Amygdala (tissue), 56 donors: ENCODE data around the gene OR2S2.
A peak's percentile ranks its signal among the peaks of the same experiment; 100 is the strongest.
"Not testable (repeated sequence)": the region's sequence is repeated elsewhere in the genome, so short reads cannot be mapped to it uniquely, and the experiment has no call there.

ENCODE experiments used
- DNase-seq, 56 donors: peaks; one replicate each; lab custom pipeline; 2025; lab: John Stamatoyannopoulos, UW

OR2S2 gene

DNA sequence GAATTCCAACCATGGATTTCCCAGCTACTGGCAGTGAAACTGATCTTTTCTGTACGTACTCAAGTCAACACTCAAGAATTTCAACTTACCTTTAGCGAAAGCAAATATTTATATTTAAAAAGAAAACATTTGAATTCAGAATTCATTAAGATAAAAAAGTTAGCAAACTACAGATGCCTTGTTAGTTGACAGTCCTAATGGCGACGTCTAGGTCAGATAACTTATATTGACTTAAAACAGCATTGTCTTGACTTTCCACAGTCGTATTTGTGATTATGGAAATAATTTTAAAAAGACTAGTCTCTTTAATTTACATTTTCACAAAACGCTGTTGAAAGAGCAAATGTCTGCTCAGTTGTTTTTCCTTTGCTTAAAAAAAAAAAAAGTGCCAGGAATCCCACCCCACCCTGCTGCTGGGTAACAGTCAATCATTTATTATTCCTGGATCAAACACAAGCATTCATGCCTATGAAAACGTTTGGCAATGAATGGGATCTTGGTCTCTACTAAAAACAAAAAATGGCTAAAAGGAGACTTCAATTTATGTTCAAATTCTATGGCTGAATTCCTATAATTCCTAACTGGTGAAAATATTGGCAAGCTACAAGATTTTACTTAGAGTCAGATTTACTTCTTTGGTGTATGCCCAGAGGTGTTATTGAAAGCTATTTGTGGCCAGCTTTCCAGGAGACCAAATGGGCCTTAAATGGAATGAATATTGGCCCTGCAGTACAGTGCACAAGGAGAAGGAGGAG lies 22.0 kb downstream of the OR2S2 start:
- no peak for DNase-seq

DNA sequence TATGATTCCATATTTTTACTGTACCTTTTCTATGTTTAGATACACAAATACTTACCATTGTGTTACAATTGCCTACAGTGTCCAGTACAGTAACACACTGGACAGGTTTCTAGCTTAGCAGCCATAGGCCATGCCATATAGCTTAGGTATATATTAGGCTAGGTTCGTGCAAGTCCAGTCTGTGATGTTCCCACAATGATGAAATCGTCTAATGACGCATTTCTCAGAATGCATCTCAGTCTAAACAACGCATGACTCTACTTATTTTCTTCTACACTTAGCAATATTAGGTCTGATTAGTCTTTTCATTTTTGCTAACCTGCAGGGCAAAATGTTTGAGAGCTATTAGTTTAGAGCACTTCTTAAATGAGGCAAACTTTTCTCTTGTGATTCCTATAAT lies 22.7 kb downstream of the OR2S2 start:
- no peak for DNase-seq

DNA sequence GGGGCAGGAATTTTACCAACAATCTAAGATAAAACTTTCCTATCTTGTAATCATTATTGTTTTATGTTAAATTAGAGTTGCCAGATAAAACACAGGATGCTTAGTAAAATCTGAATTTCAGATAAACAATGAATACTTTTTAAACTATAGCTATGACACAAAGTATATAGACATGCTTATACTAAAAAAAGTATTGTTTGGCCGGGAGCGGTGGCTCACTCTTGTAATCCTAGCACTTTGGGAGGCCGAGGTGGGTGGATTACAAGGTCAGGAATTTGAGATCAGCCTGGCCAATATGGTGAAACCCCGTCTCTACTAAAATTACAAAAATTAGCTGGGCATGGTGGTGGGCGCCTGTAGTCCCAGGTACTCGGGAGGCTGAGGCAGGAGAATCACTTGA lies 23.9 kb downstream of the OR2S2 start:
- DNase-seq = not testable (repeated sequence)

DNA sequence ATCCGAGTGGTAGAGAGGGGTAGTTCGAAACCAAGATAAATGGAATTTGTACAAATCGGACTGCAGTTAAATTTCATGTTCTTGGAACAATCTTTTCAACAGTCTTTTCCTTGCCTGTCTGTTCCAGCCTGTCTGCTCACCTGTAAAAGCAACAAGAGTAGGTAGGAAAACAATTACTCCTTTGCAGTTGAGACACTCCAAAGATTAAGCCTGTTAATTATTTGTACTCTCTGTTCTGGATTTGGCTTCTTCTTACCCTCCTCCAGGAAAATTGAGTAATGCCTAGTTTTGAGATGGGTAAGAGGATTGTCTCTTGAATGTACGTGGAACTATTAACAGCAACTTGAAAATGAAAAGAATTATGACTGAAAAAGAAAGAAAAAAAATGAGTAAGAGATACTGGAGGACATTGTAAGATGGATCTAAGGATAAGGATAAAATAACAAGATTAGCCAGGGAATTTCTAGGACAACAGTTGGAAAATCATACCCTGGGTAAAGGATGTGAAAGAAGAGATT lies 24.3 kb downstream of the OR2S2 start:
- DNase-seq = no peak

DNA sequence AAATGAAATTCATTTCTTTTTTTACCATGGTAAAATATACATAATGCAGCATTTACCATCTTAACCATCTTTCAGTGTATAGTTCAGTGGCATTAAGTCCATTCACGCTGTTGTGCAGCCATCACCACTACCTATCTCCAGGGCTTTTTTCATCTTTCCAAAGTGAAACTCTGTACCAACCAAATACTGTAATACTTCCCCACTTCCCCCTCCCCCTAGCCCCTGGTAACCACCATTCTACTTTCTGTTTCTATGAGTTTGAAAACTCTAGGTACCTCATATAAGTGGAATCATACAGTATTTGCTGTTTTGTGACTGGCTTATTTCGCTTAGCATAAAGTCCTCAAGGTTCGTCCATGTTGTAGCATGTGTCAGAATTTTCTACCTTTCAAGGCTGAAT lies 25.2 kb downstream of the OR2S2 start:
- DNase-seq = no peak

DNA sequence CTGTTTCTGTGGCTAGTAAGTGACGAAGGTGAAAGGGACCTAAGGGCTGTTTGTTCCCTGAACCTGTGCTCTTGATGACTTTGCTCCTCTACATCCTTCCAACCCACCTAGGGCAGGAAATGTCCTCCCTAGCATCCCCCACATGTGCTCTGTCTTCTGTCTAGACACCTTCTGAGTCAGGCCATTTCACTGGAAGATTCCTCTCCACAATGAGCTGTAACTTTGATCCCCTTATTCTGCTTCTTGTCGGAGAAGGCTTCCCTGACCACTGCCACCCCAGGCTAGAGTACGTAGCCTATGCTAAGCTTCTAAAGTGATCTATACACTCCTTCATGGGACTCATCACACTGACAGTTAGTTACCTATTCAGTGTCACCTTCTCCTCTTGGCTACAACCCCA lies 27.0 kb downstream of the OR2S2 start:
- DNase-seq = no peak

DNA sequence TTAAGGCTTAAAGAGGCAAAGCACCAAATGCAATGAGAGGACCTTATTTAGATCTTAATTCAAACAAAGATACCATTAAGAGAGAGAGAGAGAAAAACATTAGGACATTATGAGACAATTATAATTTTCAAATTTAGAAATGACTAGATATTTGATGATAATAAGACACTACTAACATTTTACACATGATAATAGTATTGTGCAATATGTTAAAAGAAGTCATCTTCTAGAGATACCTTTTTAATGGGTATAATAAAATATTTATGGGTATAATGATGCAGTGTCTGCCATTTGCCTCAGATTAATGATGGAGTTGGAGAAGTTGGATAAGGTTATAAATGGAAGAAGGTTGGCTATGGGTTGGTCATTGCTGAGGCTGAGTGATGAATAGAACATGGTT lies 27.4 kb downstream of the OR2S2 start:
- no peak for DNase-seq

DNA sequence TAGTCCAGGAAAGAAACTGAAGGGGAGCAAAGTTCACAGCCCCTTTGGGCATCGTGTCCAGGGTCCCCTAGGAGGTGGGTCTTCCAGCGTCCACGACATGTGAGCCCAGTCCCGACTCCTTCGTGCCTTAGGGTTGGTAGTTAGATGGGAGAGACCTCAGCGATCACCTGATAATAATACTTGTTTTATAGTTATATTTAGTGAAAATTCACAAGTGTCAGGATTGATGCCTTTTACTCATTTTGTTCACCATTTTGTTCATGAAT lies 28.6 kb downstream of the OR2S2 start:
- no peak for DNase-seq

DNA sequence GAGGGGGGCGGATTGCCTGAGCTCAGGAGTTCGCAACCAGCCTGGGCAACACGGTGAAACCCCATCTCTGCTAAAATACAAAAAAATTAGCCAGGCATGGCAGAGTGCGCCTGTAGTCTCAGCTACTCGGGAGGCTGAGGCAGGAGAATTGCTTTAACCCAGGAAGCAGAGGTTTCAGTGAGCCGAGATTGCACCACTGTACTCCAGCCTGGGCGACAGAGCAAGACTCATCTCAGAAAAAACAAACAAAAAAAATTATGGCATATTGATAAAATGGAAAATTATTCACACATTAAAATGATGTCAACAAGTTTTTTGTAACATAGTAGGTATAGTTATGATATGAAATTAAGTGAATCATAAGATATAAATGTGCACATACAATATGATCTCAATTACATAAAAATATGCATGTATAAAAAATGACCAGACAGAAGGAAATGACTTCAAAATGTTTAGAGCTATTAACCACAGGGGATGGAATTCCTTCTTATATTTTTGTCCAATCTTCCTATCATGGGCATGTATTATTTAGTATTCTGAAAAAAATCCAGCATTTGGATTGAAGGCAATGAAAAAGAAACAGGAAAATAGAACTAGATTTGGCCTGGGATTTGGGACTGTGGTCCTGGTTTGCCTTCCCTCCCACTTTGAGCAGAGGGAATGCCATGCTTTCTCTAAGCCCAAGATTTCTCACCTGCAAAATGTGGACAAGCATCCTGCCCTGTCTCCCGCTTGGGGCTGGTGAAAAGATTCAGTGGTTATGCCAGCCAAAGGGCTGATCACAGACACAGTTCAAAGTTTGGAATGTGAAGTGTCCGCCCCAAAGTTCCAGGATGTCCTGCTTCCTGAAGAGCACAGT lies 29.1 kb downstream of the OR2S2 start:
- DNase-seq = no peak

DNA sequence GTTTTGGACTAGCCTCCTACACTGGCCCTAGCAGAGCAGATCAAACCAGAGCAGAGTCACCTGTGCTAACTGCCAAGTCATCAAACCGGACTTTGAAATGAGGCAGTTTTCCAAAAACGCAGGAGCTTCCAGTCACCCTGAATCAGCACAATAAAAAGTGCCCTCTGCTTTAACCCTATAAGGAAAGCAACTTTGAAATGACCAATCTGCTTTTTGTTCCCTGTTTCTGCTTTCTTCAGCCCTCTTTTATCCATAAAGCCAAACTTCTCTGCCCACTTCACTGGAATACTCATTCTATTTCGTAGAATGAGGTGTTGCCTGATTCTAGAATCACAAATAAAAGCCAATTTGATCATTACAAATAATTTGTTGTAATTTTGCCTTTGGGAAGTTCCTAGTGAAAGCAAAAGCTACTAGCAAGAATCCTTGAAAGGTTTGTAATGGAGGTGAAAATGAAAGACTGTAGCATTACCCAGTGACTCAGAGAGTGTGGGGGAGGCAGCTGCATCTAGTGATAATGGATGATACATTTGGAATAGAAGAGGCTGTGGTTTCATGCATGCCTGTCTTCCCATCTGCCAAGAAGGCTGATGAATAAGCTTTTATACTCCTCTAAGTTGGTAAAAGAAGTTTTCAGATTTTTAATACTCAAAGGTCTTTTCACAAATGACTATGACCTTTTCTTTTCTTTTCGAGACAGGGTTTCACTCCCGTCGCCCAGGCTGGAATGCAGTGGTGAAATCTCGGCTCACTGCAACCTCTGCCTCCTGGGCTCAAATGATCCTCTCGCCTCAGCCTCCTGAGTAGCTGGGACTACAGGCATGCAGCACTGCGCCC lies 33.8 kb downstream of the OR2S2 start:
- DNase-seq = peak in 8 of 56 donors; percentile 4 to 51 (median 33)

DNA sequence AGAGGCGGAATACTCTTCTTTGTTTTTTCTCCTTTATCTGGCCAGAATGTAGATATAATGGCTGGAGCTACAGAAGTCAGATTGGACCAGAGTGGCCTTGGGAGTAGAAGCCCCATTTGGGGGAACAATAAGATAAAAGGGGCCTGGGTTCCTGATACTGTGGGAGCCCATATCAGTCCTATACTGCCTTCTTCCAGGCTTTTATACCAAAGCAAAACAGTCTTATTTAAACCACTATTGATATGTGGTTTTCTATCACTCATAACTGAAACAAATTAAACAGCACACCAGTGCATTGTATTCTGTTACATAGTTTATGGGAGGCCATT lies 34.4 kb downstream of the OR2S2 start:
- no peak for DNase-seq

DNA sequence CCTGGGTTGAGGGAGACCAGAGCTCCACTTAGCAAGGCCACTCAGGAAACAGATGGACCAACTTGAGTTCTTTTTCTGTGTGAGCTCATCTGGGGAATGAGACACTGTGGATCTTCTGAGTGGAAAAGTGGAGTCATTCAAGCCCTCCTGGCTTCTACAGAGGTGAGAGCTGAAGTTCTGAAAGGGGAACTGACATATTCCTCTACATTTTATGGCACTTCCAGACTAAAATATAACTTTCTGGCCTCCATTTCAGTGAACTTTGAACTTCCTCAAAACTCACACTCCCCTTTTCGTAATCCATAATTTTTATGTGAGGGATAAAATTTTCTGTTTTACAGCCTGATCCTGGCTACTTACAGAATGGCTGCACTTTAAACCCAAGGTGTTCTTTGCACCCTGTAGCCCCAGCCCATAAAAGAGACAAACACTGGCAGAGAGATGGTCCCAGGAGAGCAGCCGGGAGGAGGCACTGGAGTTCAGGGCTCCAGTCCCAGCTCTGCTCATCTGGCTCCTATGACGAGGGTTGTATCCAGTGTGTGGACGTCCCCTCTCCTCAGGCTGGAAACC lies 37.8 kb downstream of the OR2S2 start:
- DNase-seq = no peak

DNA sequence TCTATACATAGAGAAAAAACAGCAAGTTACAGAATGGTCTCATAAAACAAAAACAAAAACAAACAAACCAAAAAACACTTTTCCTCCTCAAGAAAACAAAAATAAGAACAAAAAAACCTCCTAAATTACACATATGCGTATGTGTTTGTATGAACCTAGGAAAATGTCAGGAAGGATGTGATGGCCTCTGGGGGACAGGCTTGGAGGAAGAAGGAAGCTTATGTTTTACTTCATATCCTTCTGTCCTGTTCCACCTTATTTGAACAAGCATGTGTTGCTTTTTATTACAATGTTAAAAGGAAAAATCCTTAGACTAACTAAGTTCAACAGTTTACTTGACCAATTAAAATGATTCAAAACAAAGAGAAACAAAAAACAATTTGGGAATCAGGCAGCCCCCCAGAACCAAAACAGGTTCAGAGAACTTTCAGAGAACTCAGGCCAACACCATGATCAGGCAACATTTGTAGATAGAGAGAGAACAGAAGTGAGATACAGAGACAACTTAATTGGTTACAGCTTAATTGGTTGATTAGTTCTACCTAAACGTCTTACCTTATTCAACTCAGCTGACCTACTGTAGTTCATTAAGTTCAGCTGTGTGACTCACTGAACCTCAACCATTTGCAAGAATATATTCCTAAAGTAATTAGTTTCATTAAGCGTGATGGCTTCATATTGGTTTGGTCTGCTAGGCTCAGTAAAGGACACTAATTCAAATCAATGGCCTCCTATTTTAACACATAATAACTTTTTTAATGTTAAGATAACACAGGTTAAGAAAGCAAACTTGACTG lies 38.5 kb downstream of the OR2S2 start:
- no peak for DNase-seq

DNA sequence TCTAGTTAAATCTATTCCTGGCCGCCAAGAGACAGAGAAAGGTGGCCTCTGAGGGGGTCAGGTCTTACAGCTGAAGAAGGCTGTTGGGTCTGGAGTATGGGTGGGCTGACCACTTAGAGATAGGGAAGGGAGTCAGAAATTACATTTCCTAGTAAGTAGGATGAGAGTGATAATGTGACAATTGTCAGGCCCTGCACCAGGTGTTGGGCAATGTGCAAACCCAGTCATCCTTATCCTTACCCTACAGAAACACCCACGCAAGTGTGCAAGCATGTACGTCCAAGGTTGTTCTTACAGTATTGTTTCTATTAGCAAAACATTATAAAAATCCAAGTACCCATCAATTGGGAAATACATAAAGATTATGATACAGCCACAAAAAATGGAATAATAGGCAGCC lies 39.2 kb downstream of the OR2S2 start:
- DNase-seq = no peak

DNA sequence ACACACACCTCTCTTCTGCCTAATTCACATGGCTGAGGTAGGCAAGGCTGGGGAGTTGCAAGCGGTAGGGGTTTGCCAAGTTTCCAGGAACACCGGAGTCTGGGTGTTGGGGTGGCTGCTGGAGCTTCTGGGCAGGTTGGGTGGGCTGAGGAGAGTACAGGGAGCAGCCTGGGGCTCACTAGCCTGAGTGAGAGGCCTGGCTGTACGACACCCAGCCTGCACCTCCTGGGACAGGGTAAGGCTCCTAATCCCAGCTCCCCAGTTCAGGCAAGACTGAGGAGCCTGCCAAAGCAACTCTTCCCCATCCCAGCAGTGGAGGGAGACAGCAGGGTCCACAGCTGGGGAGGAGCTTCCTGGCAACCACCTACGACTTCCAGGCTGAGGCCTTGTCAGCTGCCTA lies 40.7 kb downstream of the OR2S2 start:
- DNase-seq = no peak

DNA sequence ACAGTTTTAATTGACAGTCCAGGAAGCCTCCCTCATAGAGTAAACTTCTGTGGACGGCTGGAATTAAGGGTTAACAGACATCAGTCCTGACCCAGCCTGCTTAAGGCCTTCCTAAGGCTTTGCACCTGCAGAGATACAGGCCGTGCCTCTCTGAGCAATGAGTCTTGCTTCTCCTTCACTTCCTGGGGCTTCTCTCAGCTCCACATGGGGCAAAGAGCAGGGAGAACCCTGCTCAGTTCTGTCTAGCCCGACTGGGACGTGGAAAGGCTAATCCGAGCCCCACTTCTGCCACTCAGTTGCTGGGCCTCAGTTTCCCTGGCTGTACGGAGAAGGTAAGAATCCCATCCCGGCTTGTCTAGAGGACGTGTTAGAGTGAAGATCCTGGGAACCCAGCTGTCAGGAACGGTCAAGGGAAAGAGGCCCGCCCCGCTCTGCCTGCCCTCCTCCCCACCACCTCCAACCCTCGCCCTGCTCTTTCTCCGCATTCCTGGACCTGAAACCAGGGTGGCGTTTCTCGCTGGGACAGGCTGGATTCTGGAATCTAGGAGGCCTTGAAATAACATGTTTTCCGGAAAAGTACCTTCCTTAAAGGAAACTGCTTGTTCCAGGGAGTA lies 42.2 kb downstream of the OR2S2 start:
- DNase-seq = no peak

DNA sequence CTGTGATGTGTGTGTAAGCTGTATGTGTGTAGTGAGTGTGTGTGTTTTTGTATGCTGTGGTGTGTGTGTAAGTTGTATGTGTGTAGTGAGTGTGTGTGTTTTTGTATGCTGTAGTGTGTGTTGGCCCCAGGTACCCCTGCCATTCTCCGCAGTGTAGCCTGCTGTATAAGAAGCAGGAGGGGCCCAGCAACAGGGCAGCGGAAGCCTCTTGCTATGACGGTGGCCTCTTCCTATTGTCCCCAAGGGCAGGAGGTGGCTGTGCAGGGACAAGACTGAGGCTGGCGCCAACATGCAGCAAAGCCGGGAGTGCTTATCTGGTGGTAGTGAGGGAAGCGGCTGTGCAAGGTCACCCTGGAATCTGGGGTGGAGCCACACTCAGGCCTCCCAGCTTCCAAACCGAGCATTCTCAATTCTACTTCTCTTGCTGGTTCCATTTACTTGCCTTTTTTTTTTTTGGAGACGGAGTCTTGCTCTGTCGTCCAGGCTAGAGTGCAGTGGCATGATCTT lies 43.6 kb downstream of the OR2S2 start:
- DNase-seq = no peak

DNA sequence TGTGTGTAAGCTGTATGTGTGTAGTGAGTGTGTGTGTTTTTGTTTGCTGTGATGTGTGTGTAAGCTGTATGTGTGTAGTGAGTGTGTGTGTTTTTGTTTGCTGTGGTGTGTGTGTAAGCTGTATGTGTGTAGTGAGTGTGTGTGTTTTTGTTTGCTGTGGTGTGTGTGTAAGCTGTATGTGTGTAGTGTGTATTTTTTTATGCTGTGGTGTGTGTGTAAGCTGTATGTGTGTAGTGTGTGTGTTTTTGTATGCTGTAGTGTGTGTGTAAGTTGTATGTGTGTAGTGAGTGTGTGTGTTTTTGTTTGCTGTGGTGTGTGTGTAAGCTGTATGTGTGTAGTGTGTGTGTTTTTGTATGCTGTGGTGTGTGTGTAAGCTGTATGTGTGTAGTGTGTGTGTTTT lies 44.5 kb downstream of the OR2S2 start:
- DNase-seq = not testable (repeated sequence)

DNA sequence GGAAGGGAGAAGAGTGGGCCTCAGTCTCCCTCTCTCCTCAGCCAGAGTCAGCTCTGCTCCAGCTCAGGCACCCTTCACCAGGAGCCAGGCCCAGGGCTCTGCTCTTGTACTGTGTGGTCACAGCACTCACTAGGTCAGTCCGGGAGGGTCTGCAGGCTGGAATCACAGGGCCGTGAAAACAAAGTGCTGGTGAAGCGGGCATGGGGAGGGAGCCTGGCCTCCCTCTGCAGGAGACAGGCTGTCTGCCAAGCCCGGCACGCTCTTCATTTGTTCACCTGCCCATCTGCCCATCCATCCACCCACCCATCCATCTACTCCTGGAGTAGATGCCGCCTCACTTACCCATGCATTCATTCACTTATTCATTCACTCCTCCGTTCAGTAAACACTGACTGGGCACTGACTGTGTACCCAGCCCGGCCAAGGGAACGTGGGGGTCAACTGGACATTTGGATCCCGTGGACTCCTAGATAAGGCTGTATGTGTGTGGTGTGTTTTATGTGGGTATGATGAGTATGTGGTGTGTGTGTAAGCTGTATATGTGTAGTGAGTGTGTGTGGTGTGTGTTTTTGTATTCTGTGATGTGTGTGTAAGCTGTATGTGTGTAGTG lies 45.1 kb downstream of the OR2S2 start:
- DNase-seq = no peak
